Endothelial cell of umbilical vein (primary cell): ENCODE measurements around the gene BCAS4. TPM values are rescaled to one million over a fixed set of nuclear protein-coding genes. Genes with fewer than 3 reads are reported as not detected.

ENCODE experiments used
- BruUV-seq: library from RNA; stranded (reverse); fragments of 400-500 nt; replicated peaks from 2 replicates; lab custom pipeline; 2021; lab: Mats Ljungman, UMichigan
- CTCF ChIA-PET: fragments of 300-600, 350-600 bp; sonication (Branson Sonifier 250); formaldehyde crosslinking; loops from one replicate; lab custom pipeline; 2021; ENCODE audit warnings: antibody characterized with exemption, inconsistent platforms; lab: Charles Lee
- POLR2A ChIA-PET: fragments of 300-600, 350-600 bp; sonication (Branson Sonifier 250); formaldehyde crosslinking; loops from one replicate; lab custom pipeline; 2021; ENCODE audit warnings: antibody characterized with exemption, inconsistent platforms; lab: Charles Lee
- DNase-seq: peaks from one replicate; pipeline ENCODE4 v3.0.0-alpha.2; 2011; ENCODE audit warnings: low read depth, low spot score
- FAIRE-seq: peaks from 2 replicates; lab custom pipeline; 2011; peaks lifted over from hg19 to GRCh38; lab: Jason Lieb, UNC
- H2AFZ ChIP-seq: 2 replicates; pipeline ENCODE4 v1.6.0; 2012; ENCODE audit warnings: low read depth, low read length, control low read depth, inconsistent platforms
- H3K27ac ChIP-seq: 2 replicates; pipeline ENCODE4 v1.5.1; 2011; ENCODE audit warnings: low read depth, mild to moderate bottlenecking, control low read depth, low read length, moderate library complexity; ENCODE audit not compliant: insufficient read depth
- H3K27me3 ChIP-seq, 2 experiments: 2 replicates each; pipeline versions ENCODE4 v1.6.0 to v1.6.1; 2011; ENCODE audit warnings: low read length in 2 of 2, mixed read lengths in 1 of 2; ENCODE audit not compliant: control insufficient read depth in 2 of 2, insufficient read depth in 2 of 2
- H3K36me3 ChIP-seq, 2 experiments: 2 replicates in 1 of 2; 3 replicates in 1 of 2; pipeline ENCODE4 v1.5.1; 2011; ENCODE audit warnings: low read length in 2 of 2, mild to moderate bottlenecking in 1 of 2, moderate library complexity in 1 of 2; ENCODE audit not compliant: control insufficient read depth in 2 of 2, insufficient read depth in 2 of 2; ENCODE audit errors: extremely low read depth in 1 of 2
- H3K4me1 ChIP-seq: 3 replicates; pipeline ENCODE4 v1.5.1; 2011; ENCODE audit warnings: mild to moderate bottlenecking, low read length; ENCODE audit not compliant: control insufficient read depth, insufficient read depth; ENCODE audit errors: extremely low read depth
- H3K4me2 ChIP-seq: 2 replicates; pipeline ENCODE4 v1.6.1; 2011; ENCODE audit warnings: low read length, control low read depth, mixed read lengths; ENCODE audit not compliant: insufficient read depth
- H3K4me3 ChIP-seq, 3 experiments: fragments of 200-600 bp in 1 of 3; sonication (generic), shearing (Covaris generic) in 1 of 3; replicated peaks in 1 of 3; 2 replicates each; pipeline ENCODE4 v1.5.1; 2011 to 2016; ENCODE audit warnings: control low read depth in 3 of 3, low read length in 3 of 3, mild to moderate bottlenecking in 2 of 3, inconsistent platforms in 1 of 3, low read depth in 1 of 3, moderate library complexity in 1 of 3; ENCODE audit not compliant: insufficient read depth in 1 of 3
- H3K79me2 ChIP-seq: 2 replicates; pipeline ENCODE4 v1.6.0; 2012; ENCODE audit warnings: low read length, inconsistent platforms; ENCODE audit not compliant: control insufficient read depth, insufficient read depth
- H3K9ac ChIP-seq: replicated peaks from 2 replicates; pipeline ENCODE3; 2011; ENCODE audit warnings: low read length, control low read depth; ENCODE audit not compliant: insufficient read depth; ENCODE audit errors: extremely low read depth
- H3K9me1 ChIP-seq: replicated peaks from 3 replicates; pipeline ENCODE4 v1.6.0; 2011; ENCODE audit warnings: mild to moderate bottlenecking, low read length; ENCODE audit not compliant: control insufficient read depth, insufficient read depth; ENCODE audit errors: extremely low read depth
- H3K9me3 ChIP-seq: replicated peaks from 2 replicates; pipeline ENCODE4 v1.5.1; 2012; ENCODE audit warnings: low read length, inconsistent platforms; ENCODE audit not compliant: control insufficient read depth, insufficient read depth
- H4K20me1 ChIP-seq: replicated peaks from 2 replicates; pipeline ENCODE3; 2011; ENCODE audit warnings: mild to moderate bottlenecking, low read length; ENCODE audit not compliant: control insufficient read depth, insufficient read depth; ENCODE audit errors: extremely low read depth
- CTCF ChIP-seq, 2 donors: IDR thresholded peaks; 1 replicate in 1 of 2; 2 replicates in 1 of 2; pipeline ENCODE4 v1.5.1; 2011; ENCODE audit warnings: low read length in 2 of 2, mild to moderate bottlenecking in 2 of 2, moderate library complexity in 2 of 2, control low read depth in 1 of 2, inconsistent platforms in 1 of 2, low read depth in 1 of 2; ENCODE audit not compliant: insufficient read depth in 1 of 2; ENCODE audit errors: extremely low read depth in 1 of 2
- EZH2 ChIP-seq: IDR thresholded peaks from 2 replicates; pipeline ENCODE4 v1.6.1; 2012; ENCODE audit warnings: borderline replicate concordance, low read depth, mild to moderate bottlenecking, moderate library complexity, low read length, inconsistent platforms; ENCODE audit not compliant: severe bottlenecking
- FOS ChIP-seq: IDR thresholded peaks from 2 replicates; pipeline ENCODE4 v1.6.1; 2011; ENCODE audit warnings: mild to moderate bottlenecking, low read length, moderate library complexity, borderline replicate concordance; ENCODE audit not compliant: insufficient read depth
- GATA2 ChIP-seq: IDR thresholded peaks from 2 replicates; pipeline ENCODE4 v1.7.0; 2011; ENCODE audit warnings: low read depth, mild to moderate bottlenecking, moderate library complexity, mixed read lengths, low read length; ENCODE audit not compliant: insufficient read length, insufficient read depth
- JUN ChIP-seq: IDR thresholded peaks from 2 replicates; pipeline ENCODE4 v1.6.1; 2011; ENCODE audit warnings: borderline replicate concordance, low read depth; ENCODE audit not compliant: insufficient read length, insufficient read depth
- MAX ChIP-seq: IDR thresholded peaks from 2 replicates; pipeline ENCODE4 v1.6.1; 2011; ENCODE audit not compliant: insufficient read depth, insufficient read length
- MYC ChIP-seq: IDR thresholded peaks from one replicate; pipeline ENCODE4 v1.6.1; 2011; ENCODE audit warnings: mild to moderate bottlenecking, low read depth, low read length
- POLR2A ChIP-seq: IDR thresholded peaks from 2 replicates; pipeline ENCODE4 v1.6.1; 2012; ENCODE audit warnings: low read depth, mild to moderate bottlenecking, control low read depth, low read length
- POLR2AphosphoS5 ChIP-seq: IDR thresholded peaks from 2 replicates; pipeline ENCODE4 v1.6.1; 2012; ENCODE audit warnings: low read depth, mild to moderate bottlenecking, control low read depth, low read length, moderate library complexity; ENCODE audit not compliant: insufficient read depth
- dilution Hi-C: fragments of 300-500 bp; cut with MboI; formaldehyde crosslinking; loops from one replicate; pipeline ENCODE4 v1.15.0; 2019; ENCODE audit warnings: low sequenced_read_pairs; ENCODE audit not compliant: extremely low pct_ligation_motif_present
- intact Hi-C: fragments of 100-400 bp; cut with micrococcal nuclease; formaldehyde crosslinking; loops from one replicate; pipeline ENCODE4 v1.10.0; 2022
- polyA plus RNA-seq, 4 experiments: library from polyadenylated mRNA; depleted of rRNA in 3 of 4; stranded (reverse) in 3 of 4; unstranded in 1 of 4; fragments of >200 nt; gene quantifications; 2 replicates each; pipeline versions ENCODE4 v1.2.1 to v1.2.3, GENCODE V29; 2011 to 2012; ENCODE audit warnings: missing spikeins in 1 of 4
- total RNA-seq: library from RNA; stranded (reverse); gene quantifications from 2 replicates; pipeline ENCODE4 v1.2.3, GENCODE V29; 2021

BCAS4 gene
- total and polyA plus RNA-seq, 2 donors (not counting 3 experiments of a cell fraction or from before 2014, with no cell fraction given), result 1.0 to 1.5 TPM

- Histone ChIP-seq H3K36me3 (no peaks in the 10 kb centered on the region), H3K9me3 (no peaks in the 10 kb centered on the region), H3K79me2 (no peaks in the 10 kb centered on the region), H2AFZ (no peak overlapping the region), H4K20me1 (no peaks in the 10 kb centered on the region), H3K9me1 (no peaks in the 10 kb centered on the region), H3K4me3 (no peak overlapping the region), H3K27me3 (no peaks in the 10 kb centered on the region), H3K4me1 (no peaks in the 10 kb centered on the region), H3K4me2 (no peak overlapping the region), H3K27ac (no peak overlapping the region), H3K9ac (no peak overlapping the region)
- CTCF ChIA-PET, result interaction anchor here (1.1 kb wide), 3 partner anchors 44 to 113 kb away, joined by 3 read pairs; partner anchors contain the start of gene BCAS4
- dilution Hi-C loops (no loop called here), intact Hi-C loops (no loop called here)
- DNase-seq (no peak), FAIRE-seq (no peak)
- POLR2A ChIA-PET, result interaction anchor here (0.6 kb wide), 1 partner anchor 171 kb away, joined by 4 read pairs; the partner anchor contains the start of gene RIPOR3
- no peak for TF ChIP-seq FOS
- TF ChIP-seq JUN, result no peak
- no peak for TF ChIP-seq MAX
- no peak for TF ChIP-seq EZH2
- TF ChIP-seq POLR2A, result no peak
- TF ChIP-seq GATA2, result no peak
- no peak for TF ChIP-seq MYC
- TF ChIP-seq POLR2AphosphoS5, result no peak
- TF ChIP-seq CTCF (IDR thresholded peaks at IDR 0.05; ENCODE audit: extremely low read depth in 1 of 2, insufficient read depth in 1 of 2, low read depth in 1 of 2, low read length in 2 of 2), result no peak
- BruUV-seq, result no TSS peak
These were observed 67.7 kb downstream of the BCAS4 start for GRCh38 chr20:50862546-50862945.
